Right ventricle myocardium inferior (tissue), 1 donor: ENCODE measurements around the gene CHST11. TPM values are rescaled to one million over a fixed set of nuclear protein-coding genes. Genes with fewer than 3 reads are reported as not detected.

Source experiments
- ATAC-seq: fragments of 200-7000 bp; cut with Tn5 transposase; one replicate; pipeline ENCODE4 v1.9.1; 2020; ENCODE audit warnings: mild to moderate bottlenecking, moderate library complexity
- DNase-seq: peaks from one replicate; pipeline ENCODE4 v3.0.0; 2021; ENCODE audit errors: missing footprints
- intact Hi-C: fragments of 100-400 bp; cut with DNase I; formaldehyde crosslinking; loops from one replicate; pipeline ENCODE4 v1.11.0; 2022
- total RNA-seq: library from RNA; stranded (reverse); fragmentation: NEBNext Ultra II Directional; extraction: Animal tissue kit (Norgen Biotek cat#: 25700); gene quantifications from one replicate; pipeline ENCODE4 v1.2.1, GENCODE V29; 2021
- donor health status: DM: no; HTN: yes; CAD: no; lungs with severe emphysema.

CHST11 gene
- total RNA-seq, 1 donor from 2014 or later = 3.7 TPM

DNA sequence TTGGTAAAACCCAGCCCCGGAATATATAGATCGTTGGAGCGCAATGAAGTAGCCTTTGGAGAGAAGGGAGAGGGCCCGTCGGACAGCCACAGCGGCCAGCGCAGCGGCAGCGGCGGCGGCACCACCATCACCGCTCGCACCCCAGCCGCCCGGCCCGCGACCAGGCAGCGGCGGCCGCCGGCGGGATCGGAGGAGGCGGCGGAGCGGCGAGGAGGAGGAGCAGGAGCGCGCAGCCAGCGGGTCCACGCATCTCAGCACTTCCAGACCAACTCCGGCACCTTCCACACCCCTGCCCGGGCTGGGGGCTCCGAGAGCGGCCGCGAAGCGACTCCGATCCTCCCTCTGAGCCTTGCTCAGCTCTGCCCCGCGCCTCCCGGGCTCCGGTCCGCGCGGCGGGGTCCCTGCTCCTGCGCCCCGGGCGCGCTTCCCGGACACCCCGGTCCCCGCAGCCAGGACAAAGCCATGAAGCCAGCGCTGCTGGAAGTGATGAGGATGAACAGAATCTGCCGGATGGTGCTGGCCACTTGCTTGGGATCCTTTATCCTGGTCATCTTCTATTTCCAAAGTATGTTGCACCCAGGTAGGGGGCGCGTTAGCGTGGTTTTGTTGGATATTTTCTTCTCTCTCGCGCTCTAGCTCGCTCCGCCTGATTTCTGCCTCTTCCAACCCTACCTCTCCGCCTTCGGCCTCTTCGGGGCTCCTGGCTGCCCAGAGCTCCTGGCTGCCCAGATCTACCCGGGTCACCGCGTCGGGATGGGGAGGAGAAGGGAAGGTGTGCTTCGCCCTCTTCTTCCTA, 400 bp downstream of the CHST11 start:
- DNase-seq (peak; percentile 73), ATAC-seq (peak; percentile 68)
- intact Hi-C loops = loop anchor here (2.0 to 10.0 kb wide), 5 partner anchors 50 to 210 kb away; no protein-coding TSS in a partner anchor

DNA sequence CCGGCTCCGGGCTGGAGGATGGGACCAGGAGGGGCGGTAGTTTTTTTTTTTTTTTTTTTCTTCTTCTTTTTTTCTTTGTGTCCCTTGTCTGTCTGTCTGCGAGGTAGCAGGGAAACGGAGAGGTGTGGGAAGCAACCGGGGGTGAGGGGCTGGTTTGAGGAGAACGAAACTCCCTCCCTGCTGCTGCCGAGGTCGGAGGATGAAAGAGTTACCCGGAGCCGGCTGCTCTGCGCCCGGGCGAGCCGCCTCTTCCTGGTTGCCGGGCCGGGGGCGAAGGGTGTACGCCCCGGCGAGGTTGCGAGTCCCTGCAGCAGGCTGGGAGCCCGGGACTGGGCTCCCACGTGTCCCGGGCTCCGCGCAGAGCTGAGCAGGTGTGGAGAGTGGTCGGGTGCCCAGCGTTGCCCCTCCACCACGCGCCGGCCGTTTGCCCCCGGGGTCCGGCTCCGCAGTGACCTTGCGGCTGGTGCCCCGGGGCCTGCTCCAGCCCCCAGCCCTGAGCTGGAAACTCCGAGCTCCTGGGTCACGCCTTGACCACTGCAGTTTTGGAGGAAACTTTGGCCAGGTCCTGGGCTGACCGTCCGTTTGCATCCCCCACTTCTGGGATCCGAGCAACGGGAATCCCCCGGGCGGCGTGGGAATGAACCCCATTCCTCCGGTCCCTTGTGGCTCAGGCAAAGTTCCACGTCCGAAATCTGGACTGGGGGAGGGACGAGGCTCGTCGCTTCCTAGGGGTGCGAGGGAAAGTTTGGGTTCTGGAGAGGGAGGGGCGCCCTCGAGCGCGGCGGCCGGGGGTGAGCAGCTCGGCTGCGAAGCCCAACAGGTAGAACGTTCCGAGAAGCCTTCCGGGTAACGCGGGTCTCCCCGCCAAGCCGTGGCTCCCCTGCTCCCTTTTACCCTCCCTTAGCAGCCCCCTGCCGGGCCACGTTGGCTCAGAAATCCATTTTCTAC, 1.3 kb downstream of the CHST11 start:
- DNase-seq (peak; percentile 71), ATAC-seq (peak; percentile 27)
- intact Hi-C loops = loop anchor here (2.0 to 10.0 kb wide), 5 partner anchors 49 to 209 kb away; no protein-coding TSS in a partner anchor

DNA sequence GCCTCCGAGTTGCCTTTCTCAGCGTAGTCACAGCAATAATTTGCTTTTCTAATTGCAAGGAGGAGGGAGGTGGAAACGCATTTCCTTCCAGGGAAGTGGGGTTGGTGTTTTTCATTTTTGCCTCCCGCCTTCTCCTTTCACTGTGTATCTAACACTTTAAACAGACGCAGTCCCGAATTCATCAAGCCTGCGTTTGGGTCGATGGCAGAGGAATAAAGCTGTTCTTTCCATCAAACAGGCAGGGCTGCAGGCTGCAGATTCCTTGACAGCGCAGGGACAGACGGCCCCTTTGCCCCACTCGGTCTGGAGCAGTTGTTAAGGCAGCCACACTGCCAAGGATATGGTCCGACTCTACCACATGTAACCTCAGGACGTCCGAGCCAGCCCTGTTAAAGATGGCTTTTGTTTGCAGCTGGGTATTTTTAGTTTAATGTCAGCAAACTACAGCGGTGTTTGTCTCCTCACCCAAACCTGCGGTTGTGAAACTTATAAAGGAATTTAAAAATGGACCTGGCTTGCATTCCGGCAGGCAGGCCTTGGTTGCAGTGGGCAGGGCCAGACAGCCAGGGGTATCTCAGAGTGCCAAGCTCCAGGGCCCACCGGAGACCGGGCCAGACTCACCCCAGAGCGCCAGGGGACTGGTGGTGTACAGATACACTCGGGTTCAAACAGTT, 2.1 kb downstream of the CHST11 start:
- no peak for DNase-seq
- intact Hi-C loops = loop anchor here (5.0 to 10.0 kb wide), 4 partner anchors 48 to 208 kb away; no protein-coding TSS in a partner anchor
- ATAC-seq = no peak

DNA sequence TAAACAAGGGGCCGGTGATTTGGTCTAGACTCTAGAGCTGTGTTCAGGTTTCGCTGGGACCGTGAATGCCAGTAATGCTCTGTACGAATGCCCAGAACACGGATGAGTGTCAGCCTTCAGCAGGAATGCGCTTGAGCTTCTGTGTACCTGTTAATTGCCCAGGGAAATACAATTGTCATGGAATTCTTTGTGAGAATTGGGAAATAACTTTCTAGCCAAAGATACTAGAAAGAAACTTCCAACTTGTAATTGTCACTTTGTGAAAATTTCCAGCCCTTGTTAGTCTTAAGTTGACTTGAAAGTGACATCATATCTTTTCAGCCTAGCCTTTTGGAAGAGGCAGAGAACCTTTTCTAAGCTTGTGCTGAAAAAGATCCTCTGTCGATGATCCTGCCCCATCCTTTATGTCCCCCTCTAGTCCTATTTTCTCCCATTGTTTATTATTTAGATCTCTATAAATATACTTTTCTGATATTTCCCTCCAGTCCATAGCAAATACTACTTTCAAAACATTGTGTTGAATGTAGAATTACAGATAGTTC, 2.7 kb downstream of the CHST11 start:
- no peak for ATAC-seq
- no peak for DNase-seq
- intact Hi-C loops = loop anchor here (5.0 to 10.0 kb wide), 4 partner anchors 48 to 208 kb away; no protein-coding TSS in a partner anchor

DNA sequence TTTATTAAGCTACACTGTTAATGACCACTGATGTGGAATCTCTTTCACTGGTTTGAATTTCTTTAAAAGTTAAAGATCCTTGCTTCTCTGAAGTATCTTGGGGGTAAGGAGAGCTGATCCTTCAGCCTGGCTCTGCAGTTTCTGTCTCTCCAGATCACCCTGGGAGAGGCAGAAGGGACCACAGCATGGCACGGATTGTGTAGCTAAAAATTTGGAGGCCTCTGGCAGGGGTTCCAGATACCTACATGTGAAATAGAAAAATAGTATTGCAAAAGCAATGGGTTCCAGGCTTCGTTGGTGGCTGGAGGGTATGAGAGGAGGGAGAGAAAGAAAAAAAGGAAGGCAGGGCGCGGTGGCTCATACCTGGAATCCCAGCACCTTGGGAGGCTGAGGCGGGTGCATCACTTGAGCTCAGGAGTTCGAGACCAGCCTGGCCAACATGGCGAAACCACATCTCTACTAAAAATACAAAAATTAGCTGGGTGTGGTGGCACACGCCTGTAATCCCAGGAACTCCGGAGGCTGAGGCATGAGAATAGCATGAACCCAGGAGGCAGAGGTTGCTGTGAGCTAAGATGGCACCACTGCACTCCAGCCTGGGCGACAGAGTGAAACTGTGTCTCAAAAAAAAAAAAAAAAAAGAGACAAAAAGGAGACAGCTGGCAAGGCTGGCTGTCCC, 3.4 kb downstream of the CHST11 start:
- DNase-seq (no peak), ATAC-seq (no peak)
- intact Hi-C loops = no loop called here

DNA sequence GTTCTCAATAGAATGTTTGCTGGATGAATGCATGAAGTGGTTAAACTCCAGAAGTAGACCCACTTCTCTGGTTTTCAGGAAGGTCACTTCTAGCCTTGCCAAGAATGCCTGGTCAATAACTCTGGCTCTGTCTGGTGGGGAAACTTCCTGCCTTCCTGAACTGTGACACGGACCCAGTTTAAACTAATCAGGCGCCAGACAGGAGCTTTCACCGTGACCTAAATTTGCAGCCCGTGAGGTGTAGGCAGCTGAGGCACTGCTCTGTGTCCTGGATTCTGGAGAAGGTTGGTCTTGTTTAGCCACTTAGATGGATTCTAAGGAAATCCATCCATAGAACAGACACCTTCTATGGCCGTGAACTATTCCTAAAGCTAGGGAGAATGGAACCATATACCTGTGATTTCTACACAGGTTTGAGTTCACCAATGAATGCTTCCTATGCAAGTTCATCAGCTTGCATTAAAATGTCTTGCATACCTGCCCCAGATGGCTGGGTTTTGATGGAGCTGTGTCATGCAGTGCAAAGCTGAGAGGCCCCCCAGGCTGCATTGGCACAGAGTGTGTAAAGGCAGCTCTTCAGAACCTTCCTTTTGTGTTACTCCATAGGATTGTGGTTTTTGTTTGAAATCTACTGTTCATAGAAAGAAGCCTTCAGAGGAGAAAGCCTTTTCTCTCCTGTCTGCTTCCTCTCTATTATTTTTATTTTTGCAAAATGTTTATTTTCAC, 4.4 kb downstream of the CHST11 start:
- ATAC-seq = no peak
- no peak for DNase-seq
- intact Hi-C loops = no loop called here

DNA sequence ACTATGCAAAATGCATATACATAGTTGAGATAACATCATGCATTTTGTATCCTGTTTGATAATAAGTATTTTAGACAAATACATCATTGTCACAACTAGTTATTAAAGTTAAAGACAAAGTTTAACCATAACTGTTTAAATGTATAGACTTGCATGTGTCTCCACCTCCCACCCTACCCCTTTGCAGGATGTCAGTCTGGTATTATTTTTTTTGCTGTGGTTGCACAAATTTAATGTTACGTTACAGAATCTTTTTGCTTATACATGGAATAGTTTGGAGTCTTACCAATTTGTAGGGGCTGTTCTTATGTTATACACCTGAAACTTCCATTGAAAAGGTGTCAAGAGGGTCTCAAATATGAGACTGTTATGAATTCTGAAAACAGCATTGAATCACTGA, 5.6 kb downstream of the CHST11 start:
- ATAC-seq = no peak
- no peak for DNase-seq
- intact Hi-C loops = no loop called here

DNA sequence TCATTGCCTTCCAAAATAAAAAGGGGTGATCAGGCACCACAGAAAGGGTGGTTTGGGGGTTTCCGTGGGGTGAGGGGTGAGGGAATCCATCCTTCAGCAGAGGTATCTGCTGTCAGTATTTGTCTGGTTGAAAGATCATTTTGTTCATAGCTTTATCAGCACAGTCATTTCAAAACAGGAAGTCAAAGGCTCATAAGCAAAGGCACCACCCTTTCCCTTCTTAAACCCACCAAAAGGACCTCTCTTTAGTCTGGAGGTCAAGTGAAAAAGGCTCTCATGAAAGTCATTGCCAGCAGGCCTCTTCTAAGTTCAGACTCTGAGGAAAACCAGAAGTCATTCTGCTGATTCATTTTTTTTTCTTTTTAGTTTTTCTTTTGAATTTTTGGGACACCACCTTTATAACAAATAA, 6.2 kb downstream of the CHST11 start:
- DNase-seq (no peak), ATAC-seq (peak; percentile 43)
- intact Hi-C loops = no loop called here

DNA sequence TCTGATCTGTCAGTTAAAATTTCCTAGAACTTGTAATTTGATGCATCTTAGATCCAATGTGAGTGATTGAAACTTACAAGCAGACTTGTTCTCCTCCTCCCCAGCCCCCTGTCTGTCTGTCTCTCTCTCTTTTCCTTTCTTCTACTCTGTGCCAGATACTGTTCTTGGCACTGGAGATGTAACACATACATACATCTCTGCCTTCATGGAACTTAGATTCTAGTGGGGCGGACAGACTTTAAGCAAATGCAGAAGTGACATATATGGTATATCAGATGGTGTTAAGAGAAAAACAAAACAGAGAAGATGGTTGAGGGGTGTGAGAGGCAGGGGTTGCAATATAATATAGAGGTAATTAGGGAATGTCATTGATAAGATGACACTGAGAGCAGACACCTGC, 6.6 kb downstream of the CHST11 start:
- intact Hi-C loops = no loop called here
- ATAC-seq = no peak
- DNase-seq = no peak

DNA sequence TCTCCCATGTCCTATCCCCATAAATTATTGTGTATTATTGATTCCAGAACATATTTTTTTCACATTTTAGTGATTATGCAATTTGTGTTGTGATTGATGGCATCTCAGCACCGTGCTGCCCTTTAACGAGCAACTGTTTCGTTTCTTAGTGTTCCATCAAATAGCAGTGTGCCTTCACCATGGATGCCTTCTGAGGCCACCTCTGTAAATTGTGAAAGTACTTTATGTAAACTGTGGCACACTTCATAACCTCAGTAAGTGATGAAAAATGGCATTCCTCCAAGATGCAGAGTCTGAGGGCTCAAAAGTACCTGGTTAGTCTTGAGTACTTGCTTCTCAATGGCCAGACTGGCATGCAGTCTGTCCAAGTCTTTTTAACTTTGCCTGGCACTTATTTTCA, 8.2 kb downstream of the CHST11 start:
- intact Hi-C loops = no loop called here
- no peak for DNase-seq
- ATAC-seq = no peak

DNA sequence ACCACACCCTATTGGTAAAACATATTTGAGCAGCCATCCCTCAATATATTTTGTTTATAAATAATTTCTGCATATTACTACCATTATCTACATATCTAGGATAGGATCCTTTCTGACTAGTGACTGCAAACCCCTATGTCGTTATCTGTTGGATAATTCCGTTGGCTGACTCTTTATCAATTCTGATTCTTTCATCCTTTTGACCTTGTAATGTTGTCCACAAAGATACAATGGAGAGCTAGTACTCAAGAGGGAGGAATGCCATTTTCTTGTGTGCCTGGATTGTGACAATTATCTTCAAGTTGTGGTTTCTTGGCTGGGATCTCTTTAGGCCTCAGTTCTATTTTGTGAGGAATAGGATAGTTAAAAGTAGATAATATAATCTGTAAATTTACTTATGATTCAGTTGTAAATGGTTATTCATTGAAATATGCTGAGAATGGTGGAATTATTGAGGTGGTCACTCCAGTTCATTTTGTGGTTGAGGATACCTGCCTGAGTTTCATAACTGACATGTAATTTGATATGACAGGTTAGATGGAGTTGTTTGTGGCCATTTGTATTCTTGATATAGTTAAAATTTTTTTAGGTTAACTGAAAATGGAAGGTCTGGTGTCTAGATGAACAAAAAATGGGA, 10.1 kb downstream of the CHST11 start:
- DNase-seq = no peak
- no peak for ATAC-seq
- intact Hi-C loops = no loop called here

DNA sequence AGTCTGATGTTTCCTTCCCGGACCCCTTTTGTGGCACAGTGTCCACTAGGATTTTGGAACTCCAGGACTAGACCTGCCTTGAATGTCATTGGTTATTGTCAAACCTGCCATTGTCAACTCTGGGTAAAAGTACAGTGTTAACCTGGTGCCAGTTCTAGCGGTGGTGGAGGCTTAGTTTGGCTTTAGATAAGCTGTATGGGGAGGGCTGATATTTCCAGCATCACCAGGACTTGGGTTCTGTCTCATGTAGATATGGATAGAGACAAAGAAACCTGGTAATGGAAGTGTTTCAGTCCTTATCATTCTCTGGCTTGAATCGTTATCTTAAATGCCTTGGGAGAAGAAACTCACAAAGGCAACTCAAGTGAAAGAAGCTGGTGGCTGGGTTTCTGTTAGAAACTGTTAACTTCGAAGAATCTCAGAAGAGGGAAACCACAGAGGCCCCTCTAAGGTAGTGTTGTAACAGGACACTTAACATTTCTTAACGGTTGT, 10.6 kb downstream of the CHST11 start:
- ATAC-seq = no peak

DNA sequence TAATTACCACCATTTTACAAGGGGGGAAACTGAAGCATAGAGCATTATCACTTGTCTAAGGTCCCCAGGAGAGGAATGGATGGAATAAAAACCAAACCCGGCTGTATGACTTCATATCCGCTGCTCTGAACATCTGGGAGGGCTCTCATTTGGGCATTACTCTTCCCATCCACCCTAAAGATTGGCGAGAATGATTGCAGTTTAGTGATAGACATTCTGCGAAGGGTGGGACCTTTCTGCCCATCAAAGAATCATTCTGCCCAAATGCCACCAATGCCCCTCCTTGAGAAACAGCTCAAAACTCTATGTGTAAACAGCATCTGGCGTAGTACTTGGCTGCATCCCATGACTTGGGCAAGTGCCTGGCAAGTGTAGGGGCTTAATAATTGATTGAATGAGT, 11.6 kb downstream of the CHST11 start:
- intact Hi-C loops = no loop called here
- DNase-seq = no peak
- no peak for ATAC-seq

More for the DNA sequence above, 10.6 kb downstream of the CHST11 start:
- DNase-seq = no peak
- intact Hi-C loops = no loop called here

DNA sequence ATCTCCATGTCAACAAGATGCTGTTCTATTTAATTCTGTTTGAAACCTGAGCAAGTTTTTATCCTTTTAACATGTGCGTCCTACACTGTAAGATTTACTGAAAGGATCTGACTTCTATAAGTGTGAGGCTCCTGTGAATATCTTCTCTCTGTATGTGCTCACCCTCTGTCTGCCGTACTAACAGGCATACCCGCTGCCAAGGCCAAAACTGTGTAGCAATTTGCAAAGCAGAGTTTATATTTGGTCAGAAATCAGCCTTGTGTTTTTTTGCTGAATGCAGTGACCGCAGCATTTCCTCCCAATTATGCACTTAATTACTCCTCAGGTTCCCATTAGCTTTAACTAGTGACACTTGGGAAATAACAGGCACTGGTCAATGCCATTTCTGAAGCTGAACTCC, 12.3 kb downstream of the CHST11 start:
- intact Hi-C loops = no loop called here
- DNase-seq = no peak

DNA sequence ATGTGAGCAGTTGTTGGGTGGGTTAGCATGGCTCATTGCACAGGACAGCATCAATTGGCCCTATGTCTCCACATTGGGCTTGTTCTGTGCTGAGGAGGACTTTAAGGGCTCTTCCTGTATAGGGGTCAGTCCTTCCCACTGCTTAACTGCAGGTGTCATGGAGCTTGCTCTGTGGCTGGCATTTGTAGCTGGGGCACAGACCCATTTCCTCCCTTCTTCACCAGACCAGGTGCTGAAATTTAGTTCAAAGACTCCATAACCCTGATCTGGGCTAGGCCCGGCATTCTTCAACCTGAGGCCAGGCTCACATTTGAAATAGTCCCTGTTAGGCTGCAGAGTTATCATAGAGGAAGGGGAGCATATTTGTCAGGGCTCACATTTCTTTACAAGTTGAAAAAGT, 12.8 kb downstream of the CHST11 start:
- intact Hi-C loops = no loop called here
- ATAC-seq = no peak
- no peak for DNase-seq

More for the DNA sequence above, 12.3 kb downstream of the CHST11 start:
- ATAC-seq = no peak

DNA sequence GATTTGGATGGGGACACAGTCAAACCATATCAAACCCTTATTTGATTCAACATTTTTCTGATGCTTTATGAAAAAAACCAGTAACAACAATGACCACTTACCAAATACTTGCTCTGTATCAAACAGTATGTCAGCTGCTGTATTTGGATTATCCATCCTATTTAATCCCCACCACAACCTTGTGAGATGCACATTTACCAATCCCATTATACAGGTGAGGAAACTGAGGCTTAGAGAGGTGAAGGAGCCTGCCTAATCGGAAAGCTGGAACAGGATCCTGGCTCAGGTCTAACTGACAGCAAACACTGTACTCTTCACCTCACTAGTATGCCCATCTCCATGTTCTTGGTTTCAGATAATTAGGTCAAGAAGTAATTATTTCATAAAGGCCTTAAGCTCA, 13.8 kb downstream of the CHST11 start:
- intact Hi-C loops = no loop called here
- DNase-seq = no peak
- no peak for ATAC-seq

DNA sequence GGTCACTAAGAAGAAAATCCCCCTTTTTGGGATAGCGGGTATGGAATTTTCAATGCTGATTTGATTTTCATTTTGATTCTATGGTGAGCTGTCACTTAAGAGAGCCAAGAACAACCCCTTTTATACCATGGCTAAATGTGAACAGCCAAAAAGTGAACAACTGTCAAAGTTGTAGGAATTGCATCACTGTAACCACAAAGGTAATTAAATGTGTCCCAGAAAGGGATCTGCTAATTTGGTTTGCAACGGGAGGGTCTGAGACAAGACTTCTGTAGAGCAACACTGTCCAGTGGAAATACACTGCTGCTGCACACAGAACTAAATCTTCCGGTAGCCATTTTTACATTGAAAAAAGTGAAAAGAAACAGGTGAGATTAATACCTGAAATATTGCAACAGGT, 14.6 kb downstream of the CHST11 start:
- ATAC-seq (no peak), DNase-seq (no peak)
- intact Hi-C loops = no loop called here
